Activated CD8-positive, alpha-beta T cell treated with anti-CD3 and anti-CD28 coated beads, Interleukin-2, amount 10 ng/mL, durations not matched to agents 7 days and 5 days (primary cell): ENCODE data around the gene TTLL7. TPM values are rescaled to one million over a fixed set of nuclear protein-coding genes. Genes with fewer than 3 reads are reported as not detected.
A peak's percentile ranks its signal among the peaks of the same experiment; 100 is the strongest.

Experiments used
- ATAC-seq: fragments of 150-1000 bp; cut with Tn5 transposase; one replicate; pipeline ENCODE4 v1.10.0; 2021; ENCODE audit warnings: moderate library complexity
- CTCF ChIA-PET: fragments of 350-600 bp; sonication (Branson Sonifier 250); formaldehyde crosslinking; loops from one replicate; lab custom pipeline; 2021; ENCODE audit warnings: antibody characterized with exemption; lab: Charles Lee
- POLR2A ChIA-PET: fragments of 350-600 bp; sonication (Branson Sonifier 250); formaldehyde crosslinking; loops from one replicate; lab custom pipeline; 2021; ENCODE audit warnings: antibody characterized with exemption; lab: Charles Lee
- DNase-seq: peaks from one replicate; pipeline ENCODE4 v3.0.0-alpha.2; 2020
- H3K27ac Mint-ChIP-seq: one replicate; pipeline ENCODE4 v1.8.0; 2021; ENCODE audit warnings: mild to moderate bottlenecking, mixed read lengths
- H3K27me3 Mint-ChIP-seq: one replicate; pipeline ENCODE4 v1.8.0; 2021; ENCODE audit warnings: low read depth, mixed read lengths
- H3K36me3 Mint-ChIP-seq: one replicate; pipeline ENCODE4 v1.8.0; 2021; ENCODE audit warnings: low read depth, mixed read lengths
- H3K4me1 Mint-ChIP-seq: one replicate; pipeline ENCODE4 v1.8.0; 2021; ENCODE audit warnings: low read depth, mixed read lengths
- H3K4me3 Mint-ChIP-seq: one replicate; pipeline ENCODE4 v1.8.0; 2021; ENCODE audit warnings: mild to moderate bottlenecking, mixed read lengths
- H3K9me3 Mint-ChIP-seq: one replicate; pipeline ENCODE4 v1.8.0; 2022; ENCODE audit warnings: mixed read lengths; ENCODE audit not compliant: insufficient read depth
- total RNA-seq, 2 experiments: library from RNA; stranded (reverse); gene quantifications; one replicate each; pipeline ENCODE4 v1.2.3, GENCODE V29; 2021

The TTLL7 gene, protein sequence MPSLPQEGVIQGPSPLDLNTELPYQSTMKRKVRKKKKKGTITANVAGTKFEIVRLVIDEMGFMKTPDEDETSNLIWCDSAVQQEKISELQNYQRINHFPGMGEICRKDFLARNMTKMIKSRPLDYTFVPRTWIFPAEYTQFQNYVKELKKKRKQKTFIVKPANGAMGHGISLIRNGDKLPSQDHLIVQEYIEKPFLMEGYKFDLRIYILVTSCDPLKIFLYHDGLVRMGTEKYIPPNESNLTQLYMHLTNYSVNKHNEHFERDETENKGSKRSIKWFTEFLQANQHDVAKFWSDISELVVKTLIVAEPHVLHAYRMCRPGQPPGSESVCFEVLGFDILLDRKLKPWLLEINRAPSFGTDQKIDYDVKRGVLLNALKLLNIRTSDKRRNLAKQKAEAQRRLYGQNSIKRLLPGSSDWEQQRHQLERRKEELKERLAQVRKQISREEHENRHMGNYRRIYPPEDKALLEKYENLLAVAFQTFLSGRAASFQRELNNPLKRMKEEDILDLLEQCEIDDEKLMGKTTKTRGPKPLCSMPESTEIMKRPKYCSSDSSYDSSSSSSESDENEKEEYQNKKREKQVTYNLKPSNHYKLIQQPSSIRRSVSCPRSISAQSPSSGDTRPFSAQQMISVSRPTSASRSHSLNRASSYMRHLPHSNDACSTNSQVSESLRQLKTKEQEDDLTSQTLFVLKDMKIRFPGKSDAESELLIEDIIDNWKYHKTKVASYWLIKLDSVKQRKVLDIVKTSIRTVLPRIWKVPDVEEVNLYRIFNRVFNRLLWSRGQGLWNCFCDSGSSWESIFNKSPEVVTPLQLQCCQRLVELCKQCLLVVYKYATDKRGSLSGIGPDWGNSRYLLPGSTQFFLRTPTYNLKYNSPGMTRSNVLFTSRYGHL
- 1 to 10 TPM; 1.1 to 2.1 TPM for total RNA-seq

DNA sequence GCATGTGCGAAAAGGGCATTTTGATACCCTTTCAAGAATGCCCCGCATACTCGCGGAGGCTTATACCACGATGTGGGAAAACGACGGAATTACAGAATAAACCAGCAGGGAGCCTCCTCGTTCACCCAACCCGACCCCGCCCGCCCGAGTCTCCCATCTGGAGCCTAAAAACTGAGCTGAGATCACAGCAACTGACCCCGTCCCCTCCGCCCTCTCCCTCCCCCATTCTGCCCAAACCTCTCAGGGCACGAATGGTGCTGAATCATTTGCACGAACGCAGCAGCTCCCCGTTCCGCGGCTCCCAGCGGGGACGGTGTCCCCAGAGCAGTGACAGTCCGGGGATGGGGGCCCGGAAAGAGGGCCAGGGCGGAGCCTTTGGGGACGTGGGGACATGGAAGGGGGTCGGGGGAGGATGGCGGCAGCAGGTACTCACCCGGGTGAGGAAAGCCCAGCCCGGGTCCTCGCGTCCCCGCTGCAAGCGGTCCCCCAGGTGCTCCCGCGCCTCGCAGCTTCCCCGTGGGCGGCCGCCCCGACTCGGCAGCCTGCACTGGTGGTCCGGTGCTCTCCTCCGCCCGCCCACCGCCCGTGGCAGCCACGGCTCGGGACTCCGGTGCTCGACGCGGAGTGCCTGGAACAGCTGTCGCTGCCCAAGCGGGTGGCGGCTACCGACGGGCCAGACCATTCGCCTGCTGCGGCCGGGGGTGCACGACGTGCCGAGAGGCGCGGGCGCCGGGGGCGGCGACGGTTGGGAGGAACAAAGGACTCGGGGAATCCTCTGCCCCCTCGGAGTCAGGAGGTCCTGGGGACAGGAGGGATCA lies at the start of gene TTLL7:
TSS of gene TTLL7 (minus strand) at position 635 of the 818 bp plus-strand sequence. CDS start 46,921 bp downstream, outside the sequence.
- Mint-ChIP-seq H3K4me1 (peaks cover 11% of the 10 kb centered on the region), H3K27me3 (peaks cover 46% of the 10 kb centered on the region), H3K9me3 (no peaks in the 10 kb centered on the region), H3K27ac (peak within 1 kb of the TSS; percentile 65), H3K36me3 (no peaks in the 10 kb centered on the region), H3K4me3 (peak within 1 kb of the TSS; percentile 79)
- ChIA-PET POLR2A (no interaction called here), CTCF (interaction anchor here (0.8 to 1.6 kb wide), 4 partner anchors 15 to 439 kb away, joined by 3 to 5 read pairs (median 3); partner anchors contain the start of gene PRKACB)
- peak; percentile 73 for DNase-seq
- peak; percentile 85 for ATAC-seq

DNA sequence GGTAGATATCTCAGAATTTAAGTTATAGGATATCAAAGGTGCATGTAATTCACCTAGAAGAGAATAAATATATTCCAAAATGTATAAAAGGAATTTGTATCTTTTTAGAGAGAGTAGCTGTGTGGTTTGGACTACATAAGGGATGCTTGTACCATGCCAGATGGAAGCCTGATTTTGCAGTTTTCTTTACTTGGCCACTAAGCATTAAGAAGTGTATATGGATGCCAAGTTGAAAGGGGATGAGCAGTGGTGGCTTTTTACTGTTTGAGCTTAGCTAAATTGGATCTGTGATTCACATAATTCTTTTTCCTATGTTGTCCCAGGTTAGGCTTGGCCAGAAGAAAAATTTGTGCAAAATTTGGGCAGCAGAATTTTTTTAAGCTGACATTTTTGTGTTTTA lies 43.5 kb upstream of the TTLL7 start:
- ATAC-seq (no peak), DNase-seq (no peak)
- Mint-ChIP-seq H3K27me3 (peaks cover 4% of the 10 kb centered on the region), H3K4me3 (no peak overlapping the region), H3K9me3 (no peaks in the 10 kb centered on the region), H3K4me1 (no peaks in the 10 kb centered on the region), H3K36me3 (no peaks in the 10 kb centered on the region), H3K27ac (no peak overlapping the region)
- ChIA-PET POLR2A (interaction anchor here (0.6 kb wide), 1 partner anchor 123 kb away, joined by 3 read pairs; no protein-coding TSS in a partner anchor), CTCF (no interaction called here)

DNA sequence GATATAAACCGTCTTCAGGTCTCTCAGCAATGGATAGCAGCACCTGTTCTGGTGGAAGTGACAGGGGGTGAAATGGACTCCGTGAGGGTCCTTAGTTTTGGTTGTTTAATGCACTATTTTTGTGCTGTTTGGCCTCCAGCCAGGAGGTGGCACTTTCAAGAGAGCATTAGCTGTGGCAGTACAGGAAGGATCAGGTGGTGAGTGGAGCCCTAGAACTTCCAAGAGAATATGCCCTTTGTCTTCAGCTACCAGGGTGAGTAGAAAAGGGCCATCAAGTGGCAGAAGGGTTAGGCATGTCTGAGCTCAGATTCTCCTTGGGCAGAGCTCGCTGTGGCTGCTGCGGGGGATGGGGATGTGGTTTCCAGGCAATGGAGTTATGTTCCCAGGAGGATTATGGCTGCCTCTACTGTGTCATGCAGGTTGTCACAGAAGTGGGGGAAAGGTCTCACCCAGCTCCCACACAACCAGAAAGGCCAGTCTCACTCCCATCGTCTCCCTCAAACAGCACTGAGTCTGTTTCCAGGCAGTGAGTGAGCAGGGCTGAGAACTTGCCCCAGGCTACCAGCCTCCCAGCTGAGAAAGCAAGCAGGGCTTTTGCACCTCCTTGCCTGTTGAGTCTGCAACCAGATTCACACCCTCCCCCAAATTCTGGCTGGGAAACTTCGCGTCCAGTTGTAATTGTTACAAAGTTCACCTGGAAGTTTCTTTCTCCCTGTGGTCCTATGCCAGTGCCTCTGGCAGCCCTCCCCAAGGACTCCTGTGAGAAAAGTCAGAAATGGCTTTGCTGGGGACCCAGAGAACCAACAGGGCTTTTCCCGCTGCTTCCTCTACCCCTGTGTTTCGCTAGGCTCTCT lies 39.1 kb upstream of the TTLL7 start:
- H3K27me3 Mint-ChIP-seq: peaks cover 2% of the 10 kb centered on the region
- no peak for DNase-seq
- H3K9me3 Mint-ChIP-seq: no peaks in the 10 kb centered on the region
- ATAC-seq: no peak
- no peaks in the 10 kb centered on the region for H3K4me1 Mint-ChIP-seq
- no peak overlapping the region for H3K4me3 Mint-ChIP-seq
- no peaks in the 10 kb centered on the region for H3K36me3 Mint-ChIP-seq
- ChIA-PET POLR2A (no interaction called here), CTCF (no interaction called here)
- no peak overlapping the region for H3K27ac Mint-ChIP-seq

DNA sequence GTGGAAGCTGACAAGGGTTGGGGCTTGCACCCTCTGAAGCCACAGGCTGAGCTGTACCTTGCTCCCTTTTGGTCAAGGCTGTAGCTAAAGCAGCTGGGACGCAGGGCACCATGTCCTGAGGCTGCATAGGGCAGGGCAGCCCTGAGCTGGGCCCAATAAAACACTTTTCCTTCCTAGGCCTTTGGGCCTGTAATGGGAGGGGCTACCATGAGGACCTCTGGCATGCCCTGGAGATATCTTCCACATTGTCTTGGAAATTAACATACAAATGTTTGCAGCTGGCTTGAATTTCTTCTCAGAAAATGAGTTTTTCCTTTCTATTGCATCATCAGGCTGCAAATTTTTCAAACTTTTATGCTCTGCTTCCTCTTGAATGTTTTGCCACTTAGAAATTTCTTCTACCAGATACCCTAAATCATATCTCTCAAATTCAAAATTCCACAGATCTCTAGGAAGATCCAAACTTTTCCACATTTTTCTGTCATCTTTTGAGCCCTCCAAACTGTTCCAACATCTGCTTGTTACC lies 32.9 kb upstream of the TTLL7 start:
- no peak overlapping the region for H3K27ac Mint-ChIP-seq
- ChIA-PET POLR2A (no interaction called here), CTCF (no interaction called here)
- H3K36me3 Mint-ChIP-seq: no peaks in the 10 kb centered on the region
- no peaks in the 10 kb centered on the region for H3K9me3 Mint-ChIP-seq
- no peak for ATAC-seq
- H3K4me1 Mint-ChIP-seq: no peaks in the 10 kb centered on the region
- no peak overlapping the region for H3K4me3 Mint-ChIP-seq
- no peaks in the 10 kb centered on the region for H3K27me3 Mint-ChIP-seq
- no peak for DNase-seq

DNA sequence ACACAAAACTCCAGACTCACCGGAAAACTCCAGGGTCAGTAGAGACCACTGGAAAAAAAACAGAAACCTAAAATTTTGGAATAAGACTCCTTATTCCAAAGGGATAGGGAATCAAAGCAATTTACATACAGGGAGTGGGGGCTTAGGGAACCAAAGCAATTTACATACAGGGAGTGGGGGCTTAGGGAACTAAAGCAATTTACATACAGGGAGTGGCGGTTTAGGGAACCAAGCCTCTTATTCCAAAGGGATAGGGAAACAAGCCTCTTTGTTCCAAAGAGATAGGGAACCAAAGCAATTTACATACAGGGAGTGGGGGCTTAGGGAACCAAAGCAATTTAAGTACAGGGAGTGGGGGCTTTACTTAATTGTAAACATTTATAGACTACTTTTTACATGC lies 28.4 kb upstream of the TTLL7 start:
- H3K9me3 Mint-ChIP-seq: no peaks in the 10 kb centered on the region
- no peak overlapping the region for H3K4me3 Mint-ChIP-seq
- H3K27ac Mint-ChIP-seq: no peak overlapping the region
- DNase-seq (no peak), ATAC-seq (no peak)
- ChIA-PET CTCF (no interaction called here), POLR2A (no interaction called here)
- H3K36me3 Mint-ChIP-seq: no peaks in the 10 kb centered on the region
- H3K4me1 Mint-ChIP-seq: no peaks in the 10 kb centered on the region
- peaks cover 4% of the 10 kb centered on the region for H3K27me3 Mint-ChIP-seq

DNA sequence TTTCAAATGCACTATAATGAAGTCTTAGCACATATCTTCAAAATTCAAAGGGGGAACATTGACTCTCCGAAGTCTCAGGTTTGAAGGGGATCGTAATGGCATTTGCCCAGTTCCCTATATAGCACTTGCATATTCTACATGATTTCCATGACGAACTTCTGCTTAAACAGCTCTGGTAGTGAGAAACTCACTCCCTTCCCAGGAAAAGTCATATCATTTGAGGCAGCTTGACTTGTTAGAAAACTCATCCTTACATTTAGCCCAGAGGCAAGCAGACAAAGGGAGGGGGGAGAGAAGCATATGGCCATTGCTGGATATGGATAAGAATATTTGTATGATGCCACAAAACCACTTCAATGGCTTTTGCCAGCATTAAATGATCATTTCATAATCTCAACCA lies 27.0 kb upstream of the TTLL7 start:
- no peak overlapping the region for H3K4me3 Mint-ChIP-seq
- no peaks in the 10 kb centered on the region for H3K9me3 Mint-ChIP-seq
- ChIA-PET CTCF (no interaction called here), POLR2A (no interaction called here)
- ATAC-seq (no peak), DNase-seq (no peak)
- no peaks in the 10 kb centered on the region for H3K4me1 Mint-ChIP-seq
- H3K36me3 Mint-ChIP-seq: no peaks in the 10 kb centered on the region
- H3K27ac Mint-ChIP-seq: no peak overlapping the region
- peaks cover 6% of the 10 kb centered on the region for H3K27me3 Mint-ChIP-seq

DNA sequence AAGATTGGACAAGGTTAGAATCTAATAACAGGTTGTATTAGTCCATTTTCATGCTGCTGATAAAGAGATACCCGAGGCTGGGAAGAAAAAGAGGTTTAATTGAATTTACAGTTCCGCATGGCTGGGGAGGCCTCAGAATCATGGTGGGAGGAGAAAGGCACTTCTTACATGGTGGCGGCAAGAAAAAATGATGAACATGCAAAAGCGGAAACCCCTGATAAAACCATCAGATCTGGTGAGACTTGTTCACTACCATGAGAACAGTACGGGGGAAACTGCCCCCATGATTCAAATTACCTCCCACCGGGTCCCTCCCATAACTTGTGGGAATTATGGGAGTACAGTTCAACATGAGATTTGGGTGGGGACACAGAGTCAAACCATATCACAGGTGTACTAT lies 22.9 kb upstream of the TTLL7 start:
- no peak for DNase-seq
- POLR2A ChIA-PET: no interaction called here
- CTCF ChIA-PET: no interaction called here
- Mint-ChIP-seq H3K27ac (no peak overlapping the region), H3K4me1 (no peaks in the 10 kb centered on the region), H3K9me3 (no peaks in the 10 kb centered on the region), H3K4me3 (no peak overlapping the region), H3K27me3 (peaks cover 20% of the 10 kb centered on the region), H3K36me3 (no peaks in the 10 kb centered on the region)
- no peak for ATAC-seq

DNA sequence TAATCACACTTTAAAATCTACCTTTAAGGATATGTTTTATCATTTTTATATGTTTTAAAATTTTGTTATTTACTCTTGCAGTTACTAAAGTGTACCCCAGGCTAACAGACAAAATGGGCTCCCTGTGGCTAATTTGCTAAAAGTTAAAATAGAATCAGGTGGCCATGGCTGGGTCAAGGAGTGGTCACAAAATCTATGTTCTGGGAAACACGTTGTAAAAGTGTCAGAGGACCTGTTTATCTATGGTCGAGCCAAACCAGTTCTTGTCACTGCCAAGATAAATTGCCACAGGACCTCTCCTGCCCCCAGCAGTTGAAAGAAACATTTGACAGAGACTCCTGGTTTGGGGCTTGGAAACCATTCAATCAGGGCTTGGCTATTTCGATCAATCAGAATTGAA lies 21.2 kb upstream of the TTLL7 start:
- ChIA-PET POLR2A (no interaction called here), CTCF (no interaction called here)
- ATAC-seq (no peak), DNase-seq (no peak)
- H3K4me1 Mint-ChIP-seq: no peaks in the 10 kb centered on the region
- no peak overlapping the region for H3K27ac Mint-ChIP-seq
- no peaks in the 10 kb centered on the region for H3K9me3 Mint-ChIP-seq
- H3K4me3 Mint-ChIP-seq: no peak overlapping the region
- no peaks in the 10 kb centered on the region for H3K36me3 Mint-ChIP-seq
- peaks cover 18% of the 10 kb centered on the region for H3K27me3 Mint-ChIP-seq

DNA sequence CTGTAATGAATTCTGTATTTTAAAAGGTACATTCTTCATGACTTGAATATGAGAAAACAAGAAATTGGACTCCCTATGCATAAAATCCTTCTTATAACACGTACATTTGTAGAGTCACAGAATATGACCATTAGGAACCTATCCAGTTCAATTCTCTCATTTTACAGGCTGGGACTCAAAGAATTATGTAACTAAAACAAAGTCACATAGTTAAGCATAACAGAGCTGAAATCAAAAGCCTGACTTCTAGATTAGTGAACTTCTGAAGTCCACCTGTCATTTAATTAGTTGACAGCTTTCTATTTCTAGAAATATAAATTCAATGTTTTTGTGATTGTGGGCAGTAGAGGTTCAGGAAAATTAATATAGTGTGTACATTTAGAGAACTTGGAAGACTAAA lies 20.3 kb upstream of the TTLL7 start:
- ATAC-seq (no peak), DNase-seq (no peak)
- Mint-ChIP-seq H3K4me3 (no peak overlapping the region), H3K36me3 (no peaks in the 10 kb centered on the region), H3K27ac (no peak overlapping the region), H3K27me3 (peaks cover 18% of the 10 kb centered on the region), H3K4me1 (no peaks in the 10 kb centered on the region), H3K9me3 (no peaks in the 10 kb centered on the region)
- CTCF ChIA-PET: no interaction called here
- POLR2A ChIA-PET: no interaction called here

DNA sequence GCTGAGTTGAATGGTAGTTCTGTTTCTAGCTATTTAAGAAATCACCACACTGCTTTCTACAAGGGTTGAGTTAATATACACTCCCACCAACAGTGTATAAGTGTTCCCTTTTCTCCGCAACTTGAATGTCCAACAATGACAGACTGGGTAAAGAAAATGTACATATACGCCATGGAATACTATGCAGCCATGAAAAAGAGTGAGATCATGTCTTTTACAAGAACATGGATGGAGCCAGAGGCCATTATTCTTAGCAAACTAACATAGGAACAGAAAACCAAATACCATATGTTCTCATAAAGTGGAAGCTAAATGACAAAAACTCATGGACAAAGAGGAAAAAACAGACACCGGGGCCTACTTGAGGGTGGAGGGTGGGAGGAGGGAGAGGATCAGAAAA lies 14.8 kb upstream of the TTLL7 start:
- Mint-ChIP-seq H3K4me1 (no peaks in the 10 kb centered on the region), H3K4me3 (no peak overlapping the region), H3K27ac (no peak overlapping the region), H3K9me3 (peaks cover 3% of the 10 kb centered on the region), H3K27me3 (peaks cover 9% of the 10 kb centered on the region), H3K36me3 (no peaks in the 10 kb centered on the region)
- POLR2A ChIA-PET: no interaction called here
- DNase-seq: no peak
- ATAC-seq: no peak
- CTCF ChIA-PET: interaction anchor here (1.2 kb wide), 1 partner anchor 14 kb away, joined by 5 read pairs; the partner anchor contains the start of gene TTLL7
